GM13976 (cell line): ENCODE results near the gene HPS6.

Source experiments
- DNase-seq: peaks from one replicate; pipeline ENCODE4 v3.0.0; 2012; ENCODE audit warnings: low spot score
- in situ Hi-C: fragments of 300-500 bp; cut with MboI; formaldehyde crosslinking; loops from one replicate; pipeline ENCODE4 v1.12.0; 2022; ENCODE audit warnings: low sequenced_read_pairs, mixed read lengths, inconsistent platforms; ENCODE audit not compliant: unreplicated experiment
- TF ChIP-seq, protein P1 (sequence below): IDR thresholded peaks from 2 replicates; pipeline ENCODE4 v1.5.1; 2012; ENCODE audit warnings: borderline replicate concordance, mild to moderate bottlenecking; ENCODE audit not compliant: insufficient read depth; ENCODE audit errors: extremely low read depth, missing control alignments, control extremely low read depth

Gene HPS6

DNA sequence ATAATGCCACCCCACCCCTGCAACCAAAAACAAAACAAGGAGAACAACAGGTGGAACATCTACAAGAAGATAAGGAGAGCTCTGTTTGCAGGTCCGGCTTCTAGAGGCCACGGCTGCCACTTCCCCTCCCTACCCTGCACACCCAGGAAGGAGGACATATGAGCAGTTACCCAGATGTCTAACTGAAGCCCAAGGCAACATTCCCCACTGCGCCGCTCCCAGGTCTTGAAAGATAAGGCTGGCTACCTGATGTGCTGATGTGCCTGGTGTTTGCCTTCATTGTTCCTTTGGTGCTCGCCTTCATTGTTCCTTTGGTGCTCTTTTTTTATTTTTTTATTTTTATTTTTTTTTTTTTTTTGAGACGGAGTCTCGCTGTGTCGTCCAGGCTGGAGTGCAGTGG is 21.0 kb downstream of the HPS6 start:
- TF ChIP-seq, protein P1, sequence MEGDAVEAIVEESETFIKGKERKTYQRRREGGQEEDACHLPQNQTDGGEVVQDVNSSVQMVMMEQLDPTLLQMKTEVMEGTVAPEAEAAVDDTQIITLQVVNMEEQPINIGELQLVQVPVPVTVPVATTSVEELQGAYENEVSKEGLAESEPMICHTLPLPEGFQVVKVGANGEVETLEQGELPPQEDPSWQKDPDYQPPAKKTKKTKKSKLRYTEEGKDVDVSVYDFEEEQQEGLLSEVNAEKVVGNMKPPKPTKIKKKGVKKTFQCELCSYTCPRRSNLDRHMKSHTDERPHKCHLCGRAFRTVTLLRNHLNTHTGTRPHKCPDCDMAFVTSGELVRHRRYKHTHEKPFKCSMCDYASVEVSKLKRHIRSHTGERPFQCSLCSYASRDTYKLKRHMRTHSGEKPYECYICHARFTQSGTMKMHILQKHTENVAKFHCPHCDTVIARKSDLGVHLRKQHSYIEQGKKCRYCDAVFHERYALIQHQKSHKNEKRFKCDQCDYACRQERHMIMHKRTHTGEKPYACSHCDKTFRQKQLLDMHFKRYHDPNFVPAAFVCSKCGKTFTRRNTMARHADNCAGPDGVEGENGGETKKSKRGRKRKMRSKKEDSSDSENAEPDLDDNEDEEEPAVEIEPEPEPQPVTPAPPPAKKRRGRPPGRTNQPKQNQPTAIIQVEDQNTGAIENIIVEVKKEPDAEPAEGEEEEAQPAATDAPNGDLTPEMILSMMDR, result no peak
- in situ Hi-C loops, result no loop called here
- no peak for DNase-seq

DNA sequence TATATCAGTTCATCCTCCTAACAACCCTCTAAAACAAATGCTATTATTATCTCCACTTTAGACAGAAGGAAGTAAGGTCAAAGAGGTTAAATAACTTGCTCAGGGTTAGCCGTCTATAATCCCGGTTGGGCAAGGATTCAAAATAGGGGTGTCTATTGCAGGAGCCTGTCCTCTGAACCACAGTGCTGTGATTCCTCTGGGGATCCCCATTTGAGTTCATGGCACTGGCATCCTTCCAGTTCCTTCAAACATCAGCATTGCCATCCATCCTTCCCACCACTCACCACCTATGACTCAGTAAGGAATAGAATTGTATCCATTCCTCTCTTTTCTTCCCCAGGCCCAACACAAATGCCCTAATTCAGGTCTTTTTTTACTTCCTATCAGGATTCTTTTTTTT is 25.6 kb downstream of the HPS6 start:
- in situ Hi-C loops, result no loop called here
- TF ChIP-seq, protein P1, result no peak
- DNase-seq, result no peak

DNA sequence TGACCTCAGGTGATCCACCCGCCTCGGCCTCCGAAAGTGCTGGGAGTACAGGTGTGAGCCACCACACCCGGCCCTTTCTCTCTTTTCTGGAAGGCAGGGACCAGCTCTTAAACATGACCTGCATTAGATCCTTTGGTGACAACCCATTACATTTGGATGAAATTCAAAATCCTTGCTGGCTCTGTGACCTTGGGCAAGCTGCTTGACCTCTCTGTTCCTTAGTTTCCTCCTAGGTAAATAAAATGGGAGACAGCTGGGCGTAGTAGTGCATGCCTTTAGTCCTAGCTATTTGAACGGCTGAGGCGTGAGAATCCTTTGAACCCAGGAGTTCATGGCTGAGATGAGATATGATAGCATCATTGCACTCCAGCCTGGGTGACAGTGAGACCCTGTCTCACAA is 31.3 kb downstream of the HPS6 start:
- in situ Hi-C loops, result no loop called here
- TF ChIP-seq, protein P1, result no peak

DNA sequence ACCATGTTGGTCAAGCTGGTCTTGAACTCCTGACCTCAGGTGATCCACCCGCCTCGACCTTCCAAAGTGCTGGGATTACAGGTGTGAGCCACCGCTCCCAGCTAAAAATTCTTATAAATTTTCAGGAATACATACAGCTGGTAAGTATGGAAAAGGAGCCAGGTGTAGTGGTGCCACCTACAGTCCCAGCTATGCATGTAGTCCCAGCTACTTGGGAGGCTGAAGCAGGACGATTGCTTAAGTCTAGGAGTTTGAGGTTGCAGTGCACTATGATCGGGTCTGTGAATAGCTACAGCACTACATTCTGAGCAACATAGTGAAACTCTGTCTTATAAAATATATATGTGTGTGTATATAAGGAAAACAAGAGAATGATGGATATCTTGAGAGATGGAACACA is 36.0 kb downstream of the HPS6 start:
- in situ Hi-C loops, result no loop called here
- TF ChIP-seq, protein P1, result no peak
- no peak for DNase-seq

More for the DNA sequence above, 31.3 kb downstream of the HPS6 start:
- no peak for DNase-seq

DNA sequence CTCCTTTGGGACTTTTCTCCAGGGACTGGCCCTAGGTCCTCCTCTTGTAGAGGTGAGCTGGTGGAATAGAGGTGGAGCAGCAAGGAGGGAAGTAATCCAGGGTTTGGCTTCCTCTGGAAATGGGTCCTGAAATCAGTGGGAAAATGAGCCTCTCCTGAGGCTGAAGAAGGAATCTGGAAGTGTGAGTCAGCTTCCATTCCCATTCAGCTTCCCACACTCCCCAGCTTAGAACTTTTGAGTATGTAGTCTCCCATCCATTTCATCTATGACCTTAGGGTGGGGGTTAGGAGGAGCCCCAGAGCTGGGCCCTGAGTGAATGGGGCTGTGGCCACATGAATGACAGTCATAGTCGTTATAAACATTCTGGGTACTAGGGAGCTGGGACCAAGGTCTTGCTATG is 37.3 kb downstream of the HPS6 start:
- TF ChIP-seq, protein P1, result no peak
- in situ Hi-C loops, result no loop called here
- no peak for DNase-seq

DNA sequence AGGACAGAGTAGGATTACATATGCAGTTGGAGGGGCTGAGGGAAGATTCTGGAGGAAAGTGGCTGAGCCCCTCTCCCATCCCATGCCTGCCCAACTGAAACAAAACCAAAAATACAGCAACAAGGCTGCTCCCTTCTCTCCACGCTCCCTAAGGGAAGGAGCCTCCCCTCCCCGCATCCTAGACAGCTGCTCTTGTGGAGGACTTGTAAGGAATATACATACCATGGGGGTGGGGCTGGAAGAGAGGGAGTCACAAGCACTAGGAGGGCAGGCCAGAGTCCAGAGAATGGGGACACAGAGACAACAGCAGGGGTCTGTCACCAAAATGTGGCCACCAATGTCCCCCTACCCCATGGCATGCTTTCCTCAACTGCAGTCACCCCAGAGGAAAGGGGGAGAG is 41.8 kb downstream of the HPS6 start:
- DNase-seq, result no peak
- TF ChIP-seq, protein P1, result no peak
- in situ Hi-C loops, result no loop called here

DNA sequence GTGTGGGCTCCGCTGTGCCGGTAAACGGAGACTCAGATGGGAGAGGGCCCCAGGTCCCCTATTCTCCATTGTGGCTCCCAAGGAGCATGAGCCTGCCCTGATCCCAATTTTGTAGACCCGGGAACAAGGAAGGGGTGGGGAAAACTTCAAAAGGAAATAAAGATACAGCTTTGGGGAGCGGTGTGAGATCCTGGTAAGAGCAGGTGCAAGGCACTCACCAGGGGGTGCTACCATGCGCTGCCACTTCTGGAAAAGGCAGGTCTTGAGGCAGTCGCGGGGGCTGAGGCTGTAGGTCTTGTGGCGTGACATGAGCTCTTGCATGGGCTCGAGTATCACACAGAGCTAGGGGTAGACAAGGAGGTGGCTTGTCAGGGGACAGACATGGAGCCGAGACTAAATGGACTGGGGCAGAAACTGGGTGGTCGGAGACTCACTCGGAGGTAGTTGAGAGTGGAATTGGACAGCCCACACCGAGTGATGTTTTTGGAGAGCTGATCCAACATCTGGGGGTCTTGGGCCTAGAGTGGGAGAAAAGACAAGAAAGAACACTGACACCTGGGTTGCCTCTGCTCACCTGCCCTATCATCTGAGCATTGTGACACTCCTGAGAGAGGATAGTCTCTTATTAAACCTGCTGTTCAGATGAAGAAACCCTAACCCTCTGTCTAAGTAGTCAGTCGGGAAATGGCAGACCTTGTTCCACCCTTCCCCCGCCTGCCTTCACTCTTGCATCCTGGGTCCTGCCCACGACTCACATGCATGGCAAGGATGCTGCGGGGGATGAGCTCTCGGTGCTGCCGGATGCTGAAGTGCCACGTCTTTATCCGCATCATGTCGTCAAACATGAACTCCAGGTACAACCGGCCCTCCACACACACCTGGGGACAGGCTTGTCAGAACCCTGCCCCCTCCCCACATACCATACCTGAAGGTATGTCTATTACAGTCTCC is 44.3 kb downstream of the HPS6 start:
- TF ChIP-seq, protein P1, result no peak
- in situ Hi-C loops, result no loop called here
- no peak for DNase-seq
